ENCODE data around the gene VPS13D. TPM values are rescaled to one million over a fixed set of nuclear protein-coding genes. Genes with fewer than 3 reads are reported as not detected.

The VPS13D gene
- total RNA-seq, 1 experiment from 2014 or later, result 31.6 TPM

DNA sequence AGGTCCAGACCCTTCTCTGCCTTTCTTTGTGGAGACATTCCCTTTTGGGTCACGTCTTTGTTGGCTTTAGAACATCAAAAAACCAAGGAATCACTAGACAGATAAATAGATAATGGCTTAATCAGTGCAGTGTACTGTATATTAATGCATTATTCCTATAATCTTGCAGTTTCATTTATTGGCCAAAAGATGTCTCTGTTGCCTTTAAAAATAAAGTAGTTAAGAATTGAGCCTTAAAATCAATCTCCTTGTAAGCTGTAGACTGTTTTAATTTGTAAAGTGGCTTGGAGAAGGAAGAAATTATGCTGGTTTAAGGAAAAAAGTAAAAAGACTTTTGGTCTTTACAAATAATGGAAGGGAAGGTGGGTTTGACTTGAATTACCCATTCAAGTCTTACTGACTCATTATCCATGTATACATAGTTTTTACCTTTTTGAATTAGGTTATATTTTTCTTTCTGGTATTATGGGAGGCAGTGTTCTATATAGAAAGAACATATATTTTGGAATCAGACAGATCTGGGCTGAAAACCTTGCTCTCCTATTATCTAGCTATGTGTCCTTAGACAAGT is 84.6 kb downstream of the VPS13D start:
- ChIA-PET CTCF (interaction anchor here (0.7 to 4.9 kb wide), 5 partner anchors 9 to 344 kb away, joined by 3 to 42 read pairs (median 4); partner anchors contain the start of gene DHRS3), POLR2A (no interaction called here), RAD21 (ENCODE audit: low non-redundant PET in 1 of 2, low total read pairs in 2 of 2, uncharacterized antibody in 2 of 2, unreplicated experiment in 2 of 2) (interaction anchor here in 1 of 2 experiments (0.6 to 2.0 kb wide), 3 partner anchors 344 to 1238 kb away, joined by 3 to 7 read pairs (median 6); no protein-coding TSS in a partner anchor)
- intact Hi-C loops (cut with micrococcal nuclease), result loop anchor here (1.0 to 5.0 kb wide), 3 partner anchors 305 to 463 kb away; no protein-coding TSS in a partner anchor
- no peaks in the 10 kb centered on the region for H4K20me1 ChIP-seq (ENCODE audit: insufficient read depth)
- no peak overlapping the region for H3K27ac ChIP-seq (ENCODE audit: low read depth, low read length)
- TF ChIP-seq, protein P1, sequence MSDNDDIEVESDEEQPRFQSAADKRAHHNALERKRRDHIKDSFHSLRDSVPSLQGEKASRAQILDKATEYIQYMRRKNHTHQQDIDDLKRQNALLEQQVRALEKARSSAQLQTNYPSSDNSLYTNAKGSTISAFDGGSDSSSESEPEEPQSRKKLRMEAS (IDR thresholded peaks at IDR 0.05), result no peak
- TF ChIP-seq RAD21 (IDR thresholded peaks at IDR 0.05; ENCODE audit: low read depth), result peak; percentile 84
- TF ChIP-seq, protein P2, sequence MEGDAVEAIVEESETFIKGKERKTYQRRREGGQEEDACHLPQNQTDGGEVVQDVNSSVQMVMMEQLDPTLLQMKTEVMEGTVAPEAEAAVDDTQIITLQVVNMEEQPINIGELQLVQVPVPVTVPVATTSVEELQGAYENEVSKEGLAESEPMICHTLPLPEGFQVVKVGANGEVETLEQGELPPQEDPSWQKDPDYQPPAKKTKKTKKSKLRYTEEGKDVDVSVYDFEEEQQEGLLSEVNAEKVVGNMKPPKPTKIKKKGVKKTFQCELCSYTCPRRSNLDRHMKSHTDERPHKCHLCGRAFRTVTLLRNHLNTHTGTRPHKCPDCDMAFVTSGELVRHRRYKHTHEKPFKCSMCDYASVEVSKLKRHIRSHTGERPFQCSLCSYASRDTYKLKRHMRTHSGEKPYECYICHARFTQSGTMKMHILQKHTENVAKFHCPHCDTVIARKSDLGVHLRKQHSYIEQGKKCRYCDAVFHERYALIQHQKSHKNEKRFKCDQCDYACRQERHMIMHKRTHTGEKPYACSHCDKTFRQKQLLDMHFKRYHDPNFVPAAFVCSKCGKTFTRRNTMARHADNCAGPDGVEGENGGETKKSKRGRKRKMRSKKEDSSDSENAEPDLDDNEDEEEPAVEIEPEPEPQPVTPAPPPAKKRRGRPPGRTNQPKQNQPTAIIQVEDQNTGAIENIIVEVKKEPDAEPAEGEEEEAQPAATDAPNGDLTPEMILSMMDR (IDR thresholded peaks at IDR 0.05 in 2 of 3, conservative IDR thresholded peaks at IDR 0.05 in 1 of 3; ENCODE audit: borderline replicate concordance in 1 of 3, insufficient read depth in 1 of 3, low read depth in 2 of 3, low read length in 2 of 3), result peak; percentile 25 to 81 (median 71); a peak in 3 of 6 replicates
- TF ChIP-seq CBX3 (IDR thresholded peaks at IDR 0.05; ENCODE audit: low read depth), result no peak
- no peak for TF ChIP-seq CEBPB (IDR thresholded peaks at IDR 0.05; ENCODE audit: low read depth)
- TF ChIP-seq POLR2A (IDR thresholded peaks at IDR 0.05; ENCODE audit: borderline replicate concordance, extremely low read depth, insufficient read depth, insufficient read length), result no peak
- no peak for TF ChIP-seq EGR1 (IDR thresholded peaks at IDR 0.05; ENCODE audit: low read depth)
- no peak for TF ChIP-seq POLR2AphosphoS5 (IDR thresholded peaks at IDR 0.05; ENCODE audit: low read depth, low read length)
- H3K4me3 ChIP-seq (replicated peaks in 1 of 2; ENCODE audit: low read depth in 1 of 2, low read length in 2 of 2), result no peak overlapping the region
- no peaks in the 10 kb centered on the region for H3K27me3 ChIP-seq (ENCODE audit: insufficient read depth, low read length)
- ATAC-seq (peak; percentile 80), DNase-seq (ENCODE audit: low read depth, low spot score) (no peak)
- H3K9me2 ChIP-seq (ENCODE audit: insufficient read depth), result no peaks in the 10 kb centered on the region
- H3K79me2 ChIP-seq (ENCODE audit: insufficient read depth, low read length), result no peaks in the 10 kb centered on the region
- H3K4me1 ChIP-seq (ENCODE audit: control insufficient read depth in 1 of 2, insufficient read depth in 2 of 2, low read length in 2 of 2), result no peaks in the 10 kb centered on the region
- H3K9me3 ChIP-seq (ENCODE audit: control insufficient read depth in 1 of 2, insufficient read depth in 1 of 2, low read depth in 1 of 2, low read length in 2 of 2), result no peaks in the 10 kb centered on the region
- no TSS peak for BruUV-seq (replicated peaks)
- no peak overlapping the region for H3K9ac ChIP-seq (ENCODE audit: low read length)
- H3K4me2 ChIP-seq (ENCODE audit: low read length), result no peak overlapping the region
- no peak overlapping the region for H2AFZ ChIP-seq (ENCODE audit: low read depth, low read length, poor library complexity, severe bottlenecking)
- H3K36me3 ChIP-seq (ENCODE audit: control insufficient read depth in 1 of 2, insufficient read depth in 2 of 2, low read length in 2 of 2), result peaks cover 3 to 4% of the 10 kb centered on the region in 2 experiments; a peak in 3 of 4 replicates

Measured in HCT116 (cell line).